OCI-LY3 (cell line): ENCODE data around the gene PSMG3.

Experiments
- H2AFZ ChIP-seq: fragments of 200-600, 300-600 bp; shearing (Covaris generic); 2 replicates; pipeline ENCODE4 v1.6.0; 2014; ENCODE audit warnings: antibody characterized with exemption, low read depth, low read length
- H3K27ac ChIP-seq: fragments of 200-600, 300-600 bp; sonication (generic); 2 replicates; pipeline ENCODE4 v1.5.1; 2014; ENCODE audit warnings: mild to moderate bottlenecking, low read length, moderate library complexity, mixed read lengths
- H3K27me3 ChIP-seq: fragments of 200-600, 300-600 bp; sonication (generic); 2 replicates; pipeline ENCODE4 v1.6.1; 2014; ENCODE audit warnings: low read depth, low read length, mixed read lengths
- H3K36me3 ChIP-seq: fragments of 200-600, 300-600 bp; sonication (generic); replicated peaks from 2 replicates; pipeline ENCODE3; 2014; ENCODE audit warnings: low read depth, low read length, mixed read lengths
- H3K4me1 ChIP-seq: fragments of 300-600, 200-600 bp; sonication (generic); 2 replicates; pipeline ENCODE4 v1.6.1; 2014; ENCODE audit warnings: low read length, mixed read lengths
- H3K4me2 ChIP-seq: fragments of 200-600, 300-600 bp; sonication (generic); 2 replicates; pipeline ENCODE4 v1.6.1; 2014; ENCODE audit warnings: low read length, mixed read lengths
- H3K4me3 ChIP-seq: fragments of 300-600, 200-600 bp; sonication (generic); 2 replicates; pipeline ENCODE4 v1.5.1; 2014; ENCODE audit warnings: antibody characterized with exemption, mild to moderate bottlenecking, low read length, moderate library complexity
- H3K79me2 ChIP-seq: fragments of 300-600, 200-600 bp; shearing (Covaris generic); 2 replicates; pipeline ENCODE4 v1.6.1; 2014; ENCODE audit warnings: mild to moderate bottlenecking, low read length, mixed read lengths
- H3K9ac ChIP-seq: fragments of 300-600, 200-600 bp; shearing (Covaris generic); 2 replicates; pipeline ENCODE4 v1.6.0; 2014; ENCODE audit warnings: mild to moderate bottlenecking, low read length, moderate library complexity
- H3K9me3 ChIP-seq: fragments of 200-600, 300-600 bp; shearing (Covaris generic); 2 replicates; pipeline ENCODE4 v1.6.1; 2014; ENCODE audit warnings: low read length, mixed read lengths; ENCODE audit not compliant: insufficient read depth
- H4K20me1 ChIP-seq: fragments of 200-600, 300-600 bp; sonication (generic); 2 replicates; pipeline ENCODE4 v1.6.1; 2016; ENCODE audit warnings: low read length, mixed read lengths; ENCODE audit not compliant: insufficient read depth
- CTCF ChIP-seq: fragments of 200-600, 300-600 bp; sonication (generic); IDR thresholded peaks from 2 replicates; pipeline ENCODE4 v1.5.1; 2014; ENCODE audit warnings: antibody characterized with exemption, low read length, low read depth
- EZH2phosphoT487 ChIP-seq: fragments of 200-600 bp; shearing (Covaris generic); IDR thresholded peaks from 2 replicates; pipeline ENCODE4 v1.6.1; 2018; ENCODE audit warnings: antibody characterized with exemption, mixed run types, low read depth

Gene PSMG3

GRCh38 chr7:1596181-1597043 lies 26.6 kb upstream of the PSMG3 start:
- no peak overlapping the region for H3K9ac ChIP-seq
- no peaks in the 10 kb centered on the region for H3K4me1 ChIP-seq
- no peaks in the 10 kb centered on the region for H3K36me3 ChIP-seq
- TF ChIP-seq EZH2phosphoT487 (no peak), CTCF (no peak)
- no peak overlapping the region for H3K4me2 ChIP-seq
- H3K27ac ChIP-seq: no peak overlapping the region
- H3K9me3 ChIP-seq: no peaks in the 10 kb centered on the region
- H3K79me2 ChIP-seq: no peaks in the 10 kb centered on the region
- H2AFZ ChIP-seq: no peak overlapping the region
- H3K27me3 ChIP-seq: peaks cover 7% of the 10 kb centered on the region; the same call in 1 of the 2 replicates
- H4K20me1 ChIP-seq: no peaks in the 10 kb centered on the region
- H3K4me3 ChIP-seq: no peak overlapping the region

- no peak overlapping the region for H3K4me3 ChIP-seq
- H3K9ac ChIP-seq: no peak overlapping the region
- no peaks in the 10 kb centered on the region for H3K36me3 ChIP-seq
- no peaks in the 10 kb centered on the region for H4K20me1 ChIP-seq
- H3K4me1 ChIP-seq: no peaks in the 10 kb centered on the region
- TF ChIP-seq CTCF (no peak), EZH2phosphoT487 (no peak)
- H2AFZ ChIP-seq: no peak overlapping the region
- no peaks in the 10 kb centered on the region for H3K9me3 ChIP-seq
- no peak overlapping the region for H3K27ac ChIP-seq
- peaks cover 8% of the 10 kb centered on the region for H3K27me3 ChIP-seq
- H3K4me2 ChIP-seq: no peak overlapping the region
- no peaks in the 10 kb centered on the region for H3K79me2 ChIP-seq
These were observed 25.8 kb upstream of the PSMG3 start for GRCh38 chr7:1595636-1596035.

GRCh38 chr7:1595027-1595426 lies 25.2 kb upstream of the PSMG3 start:
- Histone ChIP-seq H3K36me3 (no peaks in the 10 kb centered on the region), H3K27ac (no peak overlapping the region), H3K79me2 (no peaks in the 10 kb centered on the region), H3K4me3 (no peak overlapping the region), H3K9me3 (no peaks in the 10 kb centered on the region), H3K27me3 (peaks cover 8% of the 10 kb centered on the region), H4K20me1 (no peaks in the 10 kb centered on the region), H2AFZ (no peak overlapping the region), H3K4me1 (no peaks in the 10 kb centered on the region), H3K4me2 (no peak overlapping the region), H3K9ac (no peak overlapping the region)
- no peak for TF ChIP-seq CTCF
- TF ChIP-seq EZH2phosphoT487: no peak

GRCh38 chr7:1593904-1594421 lies 24.1 kb upstream of the PSMG3 start:
- H3K4me1 ChIP-seq: no peaks in the 10 kb centered on the region
- H3K4me2 ChIP-seq: no peak overlapping the region
- no peak overlapping the region for H2AFZ ChIP-seq
- no peaks in the 10 kb centered on the region for H4K20me1 ChIP-seq
- H3K27me3 ChIP-seq: peaks cover 8% of the 10 kb centered on the region
- no peaks in the 10 kb centered on the region for H3K79me2 ChIP-seq
- H3K4me3 ChIP-seq: no peak overlapping the region
- H3K9ac ChIP-seq: no peak overlapping the region
- TF ChIP-seq CTCF (no peak), EZH2phosphoT487 (no peak)
- H3K36me3 ChIP-seq: no peaks in the 10 kb centered on the region
- H3K27ac ChIP-seq: no peak overlapping the region
- no peaks in the 10 kb centered on the region for H3K9me3 ChIP-seq
